NOMO-1 treated with dmso at 0.1 percent for 144 hours (cell line): Measurements from ENCODE around the gene INPP5J.
A peak's percentile ranks its signal among the peaks of the same experiment; 100 is the strongest.
"Not testable (repeated sequence)": the region's sequence is repeated elsewhere in the genome, so short reads cannot be mapped to it uniquely, and the experiment has no call there.

Source experiments
- DNase-seq: peaks from one replicate; lab custom pipeline; 2025; ENCODE audit not compliant: unreplicated experiment; lab: John Stamatoyannopoulos, UW

The INPP5J gene

GRCh38 chr22:31122532-31123291 lies at the start of gene INPP5J:
Gene INPP5J, plus strand, starts transcription at chr22:31122966. Its CDS starts 49 bp downstream, at chr22:31123015.
- no peak for DNase-seq

- not testable (repeated sequence) for DNase-seq
These were observed 49.6 kb upstream of the INPP5J start for GRCh38 chr22:31073125-31073524.

- not testable (repeated sequence) for DNase-seq
These were observed 49.1 kb upstream of the INPP5J start for GRCh38 chr22:31073545-31074145.

GRCh38 chr22:31075961-31076360 lies 46.8 kb upstream of the INPP5J start:
- no peak for DNase-seq

- DNase-seq = no peak
These were observed 45.1 kb upstream of the INPP5J start for GRCh38 chr22:31077681-31078080.

GRCh38 chr22:31078389-31078788 lies 44.4 kb upstream of the INPP5J start:
- not testable (repeated sequence) for DNase-seq

- no peak for DNase-seq
These were observed 43.6 kb upstream of the INPP5J start for GRCh38 chr22:31079095-31079642.

GRCh38 chr22:31080164-31080847 lies 42.5 kb upstream of the INPP5J start:
- DNase-seq = no peak

- peak; percentile 80 for DNase-seq
These were observed 41.7 kb upstream of the INPP5J start, which contains the start of gene SMTN for GRCh38 chr22:31080848-31081649. Gene SMTN, plus strand, starts transcription at chr22:31081318. Its CDS starts 1,941 bp downstream, at chr22:31083259.

GRCh38 chr22:31081963-31082605 lies 40.7 kb upstream of the INPP5J start:
- no peak for DNase-seq

GRCh38 chr22:31082606-31083376 lies 40.0 kb upstream of the INPP5J start:
- DNase-seq = no peak

GRCh38 chr22:31083377-31083768 lies 39.4 kb upstream of the INPP5J start:
- DNase-seq = no peak

GRCh38 chr22:31083923-31084810 lies 38.6 kb upstream of the INPP5J start:
- DNase-seq = no peak

- DNase-seq = peak; percentile 83
These were observed 37.8 kb upstream of the INPP5J start for GRCh38 chr22:31084811-31085492.

- DNase-seq = no peak
These were observed 37.3 kb upstream of the INPP5J start for GRCh38 chr22:31085493-31085824.

GRCh38 chr22:31085928-31086327 lies 36.8 kb upstream of the INPP5J start:
- no peak for DNase-seq

- DNase-seq = no peak
These were observed 35.9 kb upstream of the INPP5J start for GRCh38 chr22:31086703-31087330.
